Dedifferentiated amniotic fluid mesenchymal stem cell (primary cell): ENCODE results near the gene RAD9B.
A peak's percentile ranks its signal among the peaks of the same experiment; 100 is the strongest.
"Not testable (repeated sequence)": the region's sequence is repeated elsewhere in the genome, so short reads cannot be mapped to it uniquely, and the experiment has no call there.

Experiments
- DNase-seq: peaks from one replicate; pipeline ENCODE4 v3.0.0-alpha.2; 2016; ENCODE audit errors: extremely low spot score

The RAD9B gene

DNA sequence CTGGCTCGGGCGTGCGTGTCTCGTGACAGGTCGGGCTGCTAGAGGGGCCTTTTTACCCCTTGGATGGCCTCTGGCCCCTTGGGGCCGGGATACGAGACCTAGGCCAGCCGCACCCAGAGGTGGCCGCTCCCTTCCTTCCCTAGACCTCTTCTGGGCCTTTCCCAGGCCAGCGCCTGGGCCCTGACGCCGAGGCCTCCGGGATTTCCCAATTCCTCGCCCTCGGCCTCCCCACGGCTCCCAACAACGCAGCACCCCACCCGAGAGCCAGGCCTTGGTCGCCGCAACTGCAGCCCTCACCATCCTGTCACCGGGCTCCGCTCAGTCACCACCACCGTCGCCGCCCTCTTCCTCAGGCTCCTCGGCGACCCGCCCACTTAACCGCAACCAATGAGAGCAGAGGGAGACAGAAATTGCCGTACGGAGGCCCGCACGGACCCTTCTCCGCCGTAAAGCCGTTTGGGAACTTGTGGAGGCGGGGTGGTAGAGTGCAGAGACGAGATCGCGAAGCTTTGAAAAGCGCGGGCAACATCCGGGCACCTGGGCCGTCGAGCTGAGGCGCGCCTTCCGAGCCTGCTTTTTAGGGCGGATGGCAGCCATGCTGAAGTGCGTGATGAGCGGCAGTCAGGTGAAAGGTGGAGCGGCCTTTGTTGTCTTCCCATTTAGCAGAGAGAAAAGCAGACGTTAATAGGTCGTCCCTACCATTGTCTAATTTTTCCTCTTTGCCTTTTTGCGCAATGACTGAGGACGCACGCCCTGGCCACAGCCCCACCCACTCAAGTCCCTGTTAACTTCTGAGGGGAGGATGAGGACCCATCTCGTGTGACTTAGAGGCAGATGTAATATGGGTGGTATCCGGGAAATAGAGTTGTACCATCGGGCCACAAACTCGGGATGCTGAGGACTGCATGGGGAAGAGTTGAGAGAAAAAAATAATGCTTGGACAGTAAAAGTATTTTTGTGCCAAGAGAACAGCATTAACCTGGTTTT, at the start of gene RAD9B, which contains the start of gene VPS29:
RAD9B (plus strand) TSS at position 580 of the 987 bp plus-strand sequence; CDS start at position 587, 7 bp downstream.
VPS29 (minus strand) TSS at position 360 of the 987 bp plus-strand sequence; CDS start at position 300, 60 bp downstream.
- DNase-seq: peak; percentile 96

DNA sequence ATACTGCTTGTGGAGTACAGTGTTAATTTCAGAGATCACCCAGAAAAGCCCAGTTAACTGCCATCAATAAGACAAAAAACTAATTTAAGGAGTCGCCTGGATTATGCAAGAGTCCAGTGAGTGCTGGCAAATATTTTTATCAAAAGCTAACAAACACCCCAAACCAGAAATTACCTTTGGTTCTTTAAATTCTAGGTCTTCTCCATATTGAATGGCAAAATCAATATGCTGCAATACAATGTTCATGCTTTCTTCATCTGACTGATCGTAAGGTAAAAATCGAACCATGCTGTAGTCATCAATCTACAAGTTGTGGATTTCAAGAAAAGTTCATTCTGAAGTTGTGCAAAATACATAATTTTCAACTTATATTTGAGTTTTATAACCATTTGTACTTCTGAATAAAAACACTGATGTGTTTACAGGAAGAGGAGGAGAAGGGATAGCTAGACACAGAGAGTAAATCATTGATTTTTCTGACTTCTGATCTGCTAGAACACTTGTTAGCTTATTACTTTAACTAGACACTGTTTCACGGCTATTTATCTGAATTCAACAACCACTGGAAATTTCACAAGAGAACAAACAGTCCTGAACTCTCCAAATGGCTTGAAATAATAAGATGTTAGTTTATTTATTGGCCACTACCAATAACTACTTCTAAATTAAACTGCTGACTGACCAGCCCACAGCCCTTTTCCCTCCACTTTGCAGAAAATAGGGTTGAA, 48.4 kb upstream of the RAD9B start:
- DNase-seq: no peak

GRCh38 chr12:110458756-110459155, 43.4 kb upstream of the RAD9B start:
- DNase-seq: no peak

- DNase-seq: not testable (repeated sequence)
These were observed 40.9 kb upstream of the RAD9B start for GRCh38 chr12:110461189-110461588.

DNA sequence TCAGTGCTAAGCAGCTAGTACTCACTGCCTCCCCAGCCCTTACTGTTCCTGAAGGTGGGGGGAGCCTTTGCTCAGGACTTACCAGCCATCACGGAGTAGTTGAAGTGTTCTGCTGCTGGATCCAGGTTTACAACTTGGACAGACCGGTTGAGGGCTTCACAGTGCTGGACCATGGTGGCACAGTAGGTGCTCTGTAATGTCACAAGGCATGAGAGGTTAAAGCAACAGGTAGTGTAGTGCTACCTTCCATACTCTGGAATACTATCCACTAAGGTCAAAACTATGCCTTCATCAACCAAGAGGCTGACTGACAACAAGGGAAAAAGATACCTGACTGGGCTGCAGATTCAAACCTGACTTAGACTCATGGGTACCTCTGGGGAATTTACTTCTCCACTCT, 37.1 kb upstream of the RAD9B start:
- no peak for DNase-seq

DNA sequence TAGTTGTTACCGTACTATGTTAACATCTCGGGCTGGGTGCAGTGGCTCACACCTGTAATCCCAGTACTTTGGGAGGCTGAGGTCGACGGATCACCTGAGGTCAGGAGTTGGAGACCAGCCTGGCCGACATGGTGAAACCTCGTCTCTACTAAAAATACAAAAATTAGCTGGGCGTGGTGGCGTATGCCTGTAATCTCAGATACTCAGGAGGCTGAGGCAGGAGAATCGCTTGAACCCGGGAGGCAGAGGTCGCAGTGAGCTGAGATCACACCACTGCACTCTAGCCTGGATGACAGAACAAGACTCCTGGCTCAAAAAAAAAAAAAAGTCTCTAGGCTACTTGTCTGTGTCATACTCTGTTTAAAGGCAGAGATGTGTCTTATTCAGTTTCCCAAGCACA, 36.4 kb upstream of the RAD9B start:
- DNase-seq: not testable (repeated sequence)

DNA sequence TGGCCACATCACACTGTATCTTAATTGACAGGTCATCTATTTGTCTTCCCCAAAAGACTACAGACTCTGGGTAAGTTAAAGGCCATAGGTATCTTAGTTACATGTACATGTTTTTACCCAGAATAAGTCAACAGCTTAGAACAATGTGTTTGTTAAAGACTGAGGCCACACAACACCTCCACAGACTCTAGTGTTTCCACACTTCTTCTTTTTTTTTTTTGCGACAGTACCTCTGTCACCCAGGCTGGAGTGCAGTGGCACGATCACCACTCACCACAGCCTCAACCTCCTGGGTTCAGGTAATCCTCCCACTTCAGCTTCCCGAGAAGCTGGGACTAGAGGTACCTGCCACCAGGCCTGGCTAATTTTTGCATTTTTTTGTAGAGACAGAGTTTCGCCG, 35.3 kb upstream of the RAD9B start:
- DNase-seq: no peak

DNA sequence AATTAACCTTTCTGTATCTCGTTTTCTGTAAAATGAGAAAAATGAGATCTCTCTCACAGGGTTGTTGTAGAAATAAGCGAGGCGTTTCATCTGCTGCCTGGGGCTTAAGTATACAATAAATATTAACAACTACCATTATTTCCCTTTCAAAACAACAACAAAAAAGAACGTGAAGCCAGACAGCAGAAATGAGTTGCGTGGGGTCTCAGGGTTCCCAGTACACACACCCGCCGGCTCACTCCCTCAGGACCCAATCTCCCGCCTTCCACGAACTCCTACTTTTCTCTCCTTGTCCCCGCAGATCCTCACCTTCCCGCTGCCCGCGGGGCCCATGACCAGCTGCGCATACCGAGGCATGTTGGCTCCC, 34.3 kb upstream of the RAD9B start:
- no peak for DNase-seq

DNA sequence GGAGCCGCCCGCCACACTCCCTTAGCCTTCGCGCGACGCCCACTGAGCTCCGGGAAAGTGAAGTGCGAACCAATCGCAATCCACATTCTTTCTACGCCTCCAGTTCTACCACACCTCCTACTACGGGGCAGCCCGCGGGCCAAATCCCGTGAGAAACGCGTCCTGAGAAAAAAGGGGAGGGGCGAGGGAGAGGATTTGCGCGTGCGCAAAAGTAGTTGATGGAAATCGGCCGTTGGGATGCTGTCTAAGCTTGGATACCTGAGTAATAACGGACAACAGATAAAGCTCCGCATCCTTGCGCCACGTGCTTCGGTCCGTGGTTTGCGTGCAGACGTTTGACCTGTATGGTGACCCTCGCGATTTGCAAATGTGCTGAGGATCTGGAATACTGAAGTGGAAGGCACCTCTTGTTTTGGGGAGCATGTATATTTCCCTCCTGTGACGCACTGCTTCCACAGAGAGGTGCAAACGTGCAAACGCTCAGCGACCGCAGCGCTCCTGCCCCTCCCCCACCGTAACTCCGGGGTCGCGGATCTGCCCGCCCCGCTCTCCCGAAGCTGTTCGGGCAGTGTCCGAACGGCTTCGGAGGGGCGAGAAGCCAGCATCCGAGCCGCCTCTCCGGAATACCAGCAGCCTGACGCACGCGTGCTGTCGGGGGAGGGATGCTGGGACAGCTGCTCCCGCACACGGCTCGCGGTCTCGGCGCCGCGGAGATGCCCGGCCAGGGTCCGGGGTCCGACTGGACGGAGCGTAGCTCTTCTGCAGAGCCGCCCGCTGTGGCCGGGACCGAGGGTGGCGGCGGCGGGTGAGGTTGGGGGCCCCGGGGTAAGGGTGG, 33.7 kb upstream of the RAD9B start, which contains the start of the genes FAM216A and GPN3:
FAM216A (plus strand) TSS at position 632 of the 835 bp plus-strand sequence; CDS start at position 663, 31 bp downstream.
GPN3 (minus strand) TSS at position 44 of the 835 bp plus-strand sequence. CDS start 54 bp downstream, outside the sequence.
- DNase-seq: peak; percentile 99

GRCh38 chr12:110475426-110475825, 26.7 kb upstream of the RAD9B start:
- no peak for DNase-seq

- DNase-seq: no peak
These were observed 3.0 kb upstream of the RAD9B start for GRCh38 chr12:110498984-110499706.

DNA sequence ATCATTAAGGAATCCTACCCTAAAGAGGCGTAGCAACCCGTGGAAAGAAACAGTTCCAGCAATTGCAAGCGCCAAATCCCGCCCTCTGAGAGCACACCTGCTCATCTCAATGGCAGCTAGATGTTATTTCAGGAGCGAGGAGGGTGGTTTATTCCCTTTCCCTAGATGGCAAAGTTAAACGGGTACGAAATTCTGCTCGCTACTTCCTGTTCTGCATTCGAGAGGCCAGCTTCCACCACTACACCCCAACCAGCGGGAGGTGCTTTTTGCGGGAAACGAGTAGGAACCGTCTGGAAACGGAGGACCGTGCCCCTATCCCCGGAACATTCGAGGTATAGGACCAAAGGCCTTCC, 756 bp upstream of the RAD9B start:
- peak; percentile 41 for DNase-seq

DNA sequence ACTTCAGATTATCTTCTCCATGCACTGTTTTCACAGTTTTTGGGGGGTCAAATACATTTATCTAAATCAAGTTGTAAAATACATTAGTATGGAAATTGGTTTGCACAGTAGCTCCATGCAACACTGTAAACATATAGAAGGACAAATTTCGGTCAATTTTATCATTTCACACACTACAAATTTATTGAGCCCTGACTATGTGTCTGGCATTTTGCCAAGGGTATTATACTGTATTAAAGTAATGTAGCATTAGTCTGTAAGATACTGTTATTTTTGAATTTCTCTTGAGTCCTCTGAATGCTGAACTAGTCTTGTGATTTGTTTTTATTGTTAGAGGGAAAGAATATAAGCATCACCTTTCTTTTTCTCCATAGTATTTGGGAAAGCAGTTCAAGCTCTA, 1.3 kb downstream of the RAD9B start:
- DNase-seq: no peak

DNA sequence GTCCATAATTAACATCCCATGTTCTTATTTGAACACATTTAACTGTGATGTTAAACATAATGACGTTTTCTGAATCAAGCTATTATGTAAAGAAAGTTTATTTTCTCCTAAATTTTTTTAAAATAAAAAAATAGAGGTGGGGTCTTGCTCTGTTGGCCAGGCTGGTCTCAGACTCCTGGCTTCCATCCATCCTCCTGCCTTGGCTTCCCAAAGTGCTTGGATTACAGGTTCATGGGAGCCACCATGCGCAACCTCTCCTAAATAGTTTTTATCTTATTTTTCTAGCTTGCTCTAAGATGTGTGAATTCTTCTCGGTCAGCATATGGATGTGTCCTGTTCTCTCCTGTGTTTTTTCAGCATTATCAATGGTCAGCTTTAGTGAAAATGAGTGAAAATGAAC, 3.2 kb downstream of the RAD9B start:
- DNase-seq: no peak

DNA sequence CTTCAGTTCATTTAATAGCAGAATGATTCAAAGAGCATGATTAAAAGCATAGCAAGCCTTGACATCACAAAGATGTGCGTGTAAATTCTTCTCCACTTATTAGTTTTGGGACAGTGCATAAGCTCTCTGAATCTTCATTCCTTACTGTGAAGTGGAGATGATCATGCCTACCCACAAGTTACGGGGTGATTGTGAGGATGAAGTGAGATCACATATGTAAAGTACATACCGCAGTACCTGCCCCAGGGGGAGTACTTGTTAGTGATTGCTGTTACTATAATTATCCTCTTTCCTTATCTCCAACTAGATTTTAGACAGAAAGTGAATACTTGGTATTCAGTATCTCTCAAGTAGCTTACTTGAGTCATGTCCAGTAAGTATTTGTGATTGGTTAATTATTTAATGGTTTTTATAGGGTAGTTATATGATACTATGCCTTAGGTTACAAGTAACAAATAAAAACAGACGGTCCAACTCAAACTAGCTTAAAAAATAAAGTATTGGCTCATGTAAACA, 6.0 kb downstream of the RAD9B start:
- DNase-seq: no peak

GRCh38 chr12:110513842-110514241, 11.7 kb downstream of the RAD9B start:
- no peak for DNase-seq

- no peak for DNase-seq
These were observed 12.2 kb downstream of the RAD9B start for GRCh38 chr12:110514363-110514762.

DNA sequence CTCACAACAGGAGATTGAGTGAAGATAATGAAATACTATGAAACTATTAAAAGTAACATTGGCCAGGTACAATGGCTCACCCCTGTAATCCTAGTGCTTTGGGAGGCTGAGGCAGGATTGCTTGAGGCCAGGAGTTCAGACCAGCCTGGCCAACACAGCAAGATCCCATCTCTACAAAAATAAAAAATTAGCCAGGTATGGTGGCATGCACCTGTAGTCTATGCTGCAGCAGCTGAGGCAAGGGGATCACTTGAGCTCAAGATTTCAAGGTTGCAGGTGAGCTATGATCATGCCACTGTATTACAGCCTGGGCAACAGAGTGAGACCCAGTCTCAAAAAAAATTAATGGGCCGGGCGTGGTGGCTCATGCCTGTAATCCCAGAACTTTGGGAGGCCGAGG, 14.9 kb downstream of the RAD9B start:
- no peak for DNase-seq

- not testable (repeated sequence) for DNase-seq
These were observed 15.9 kb downstream of the RAD9B start for GRCh38 chr12:110518014-110518413.

DNA sequence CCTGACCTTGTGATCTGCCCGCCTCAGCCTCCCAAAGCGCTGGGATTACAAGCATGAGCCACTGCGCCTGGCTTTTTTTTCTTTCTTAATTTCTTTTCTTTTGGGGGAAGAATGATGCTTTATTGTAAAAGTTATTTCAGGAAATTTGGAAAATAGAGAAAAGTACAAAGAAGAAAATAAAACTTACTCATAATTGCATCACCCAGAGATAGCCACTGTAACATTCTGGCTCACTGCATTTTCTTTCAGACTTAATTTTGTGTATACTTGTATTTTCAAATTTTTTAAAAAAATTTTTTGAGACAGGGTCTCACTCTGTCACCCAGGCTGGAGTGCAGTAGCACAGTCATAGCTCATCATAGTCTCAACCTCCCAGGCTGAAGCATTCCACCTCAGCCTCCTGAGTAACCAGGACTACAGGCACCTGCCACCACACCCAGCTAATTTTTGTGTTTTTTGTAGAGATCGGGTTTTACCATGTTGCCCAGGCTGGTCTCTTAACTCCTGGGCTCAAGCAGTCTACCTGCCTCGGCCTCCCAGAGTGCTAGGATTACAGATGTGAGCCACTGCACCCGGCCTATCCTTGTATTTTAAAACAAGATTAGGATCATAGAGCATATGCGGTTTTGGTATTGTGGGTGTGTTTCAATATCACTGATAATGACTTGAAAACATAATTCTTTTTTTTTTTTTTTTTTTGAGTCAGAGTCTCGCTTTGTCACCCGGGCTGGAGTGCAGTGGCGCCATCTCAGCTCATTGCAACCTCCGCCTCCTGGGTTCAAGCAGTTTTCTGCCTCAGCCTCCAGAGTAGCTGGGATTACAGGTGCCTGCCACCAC, 19.0 kb downstream of the RAD9B start:
- peak; percentile 30 for DNase-seq
